Measurements from ENCODE around the gene SGPP2. TPM values are rescaled to one million over a fixed set of nuclear protein-coding genes. Genes with fewer than 3 reads are reported as not detected.
"Not testable (repeated sequence)": the region's sequence is repeated elsewhere in the genome, so short reads cannot be mapped to it uniquely, and the experiment has no call there.

SGPP2 gene
- total and polyA plus RNA-seq, 7 donors, result 0.06 to 0.29 (median 0.10) TPM; not detected in 2

- intact Hi-C loops (cut with DNase I), result no loop called here
- WGBS, 3 donors, result 37 to 50% (median 46%) methylated on average over 3 of the region's 3 CpGs
Measured at GRCh38 chr2:222431869-222432268, 7.5 kb downstream of the SGPP2 start.

DNA sequence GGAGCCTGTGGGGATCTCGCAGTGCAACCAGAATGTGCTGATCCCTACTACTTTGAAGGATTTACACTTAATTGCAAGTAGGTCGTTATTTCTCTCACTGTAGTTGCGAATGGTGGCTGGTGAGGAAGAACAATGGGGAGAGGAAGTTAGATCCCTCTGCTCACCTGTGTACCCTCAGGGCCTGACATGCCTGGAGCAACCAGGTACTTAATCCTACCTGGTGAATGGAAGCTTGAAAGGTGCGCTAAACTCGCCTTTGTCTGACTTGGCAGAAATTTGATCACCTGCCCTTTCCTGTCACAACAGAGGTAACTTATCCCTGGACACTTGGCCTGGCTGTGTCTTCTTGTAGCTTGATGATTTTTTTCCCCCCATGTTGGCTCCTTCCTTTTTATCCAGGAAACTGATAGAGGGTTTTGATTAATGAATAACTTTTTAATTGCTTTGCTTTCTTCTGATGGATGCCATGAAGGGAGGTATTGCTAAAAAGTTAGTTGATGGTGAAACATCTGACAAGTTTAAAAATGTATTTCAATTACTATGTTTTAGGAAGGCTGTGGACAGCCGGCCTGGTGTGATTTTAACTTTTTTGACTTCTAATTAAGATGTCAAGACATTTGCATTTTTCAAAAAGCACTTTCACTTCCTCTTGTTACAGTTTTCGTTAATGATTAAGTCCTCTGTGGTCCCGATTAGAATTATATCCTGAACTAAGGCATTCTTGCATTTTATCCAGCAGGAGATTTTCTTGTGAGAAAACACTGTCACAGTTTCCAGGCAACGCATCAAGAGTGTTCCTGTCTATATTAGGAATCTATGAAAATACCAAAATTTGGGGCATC lies 9.2 kb downstream of the SGPP2 start:
- WGBS, 3 donors, result 65 to 73% (median 69%) methylated on average over 9 of the region's 9 CpGs
- no peak for ATAC-seq
- intact Hi-C loops (cut with DNase I), result no loop called here
- H3K36me3 ChIP-seq (ENCODE audit: insufficient read depth in 1 of 2, low read depth in 1 of 2), result no peaks in the 10 kb centered on the region
- TF ChIP-seq, protein P1, sequence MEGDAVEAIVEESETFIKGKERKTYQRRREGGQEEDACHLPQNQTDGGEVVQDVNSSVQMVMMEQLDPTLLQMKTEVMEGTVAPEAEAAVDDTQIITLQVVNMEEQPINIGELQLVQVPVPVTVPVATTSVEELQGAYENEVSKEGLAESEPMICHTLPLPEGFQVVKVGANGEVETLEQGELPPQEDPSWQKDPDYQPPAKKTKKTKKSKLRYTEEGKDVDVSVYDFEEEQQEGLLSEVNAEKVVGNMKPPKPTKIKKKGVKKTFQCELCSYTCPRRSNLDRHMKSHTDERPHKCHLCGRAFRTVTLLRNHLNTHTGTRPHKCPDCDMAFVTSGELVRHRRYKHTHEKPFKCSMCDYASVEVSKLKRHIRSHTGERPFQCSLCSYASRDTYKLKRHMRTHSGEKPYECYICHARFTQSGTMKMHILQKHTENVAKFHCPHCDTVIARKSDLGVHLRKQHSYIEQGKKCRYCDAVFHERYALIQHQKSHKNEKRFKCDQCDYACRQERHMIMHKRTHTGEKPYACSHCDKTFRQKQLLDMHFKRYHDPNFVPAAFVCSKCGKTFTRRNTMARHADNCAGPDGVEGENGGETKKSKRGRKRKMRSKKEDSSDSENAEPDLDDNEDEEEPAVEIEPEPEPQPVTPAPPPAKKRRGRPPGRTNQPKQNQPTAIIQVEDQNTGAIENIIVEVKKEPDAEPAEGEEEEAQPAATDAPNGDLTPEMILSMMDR (IDR thresholded peaks at IDR 0.05), result no peak
- no peaks in the 10 kb centered on the region for H3K4me1 ChIP-seq
- no peak overlapping the region for H3K4me3 ChIP-seq
- H3K9me3 ChIP-seq, result no peaks in the 10 kb centered on the region
- peaks cover 0 to 2% (median 0%) of the 10 kb centered on the region in 3 donors for H3K27me3 ChIP-seq (ENCODE audit: insufficient read depth in 3 of 3, low read length in 2 of 3)
- DNase-seq, result no peak
- no peak overlapping the region for H3K27ac ChIP-seq

More at GRCh38 chr2:222431869-222432268, 7.5 kb downstream of the SGPP2 start:
- ATAC-seq, result no peak
- H3K9me3 ChIP-seq, result no peaks in the 10 kb centered on the region
- H3K4me3 ChIP-seq, result no peak overlapping the region
- H3K4me1 ChIP-seq, result no peaks in the 10 kb centered on the region
- DNase-seq, result no peak
- no peak overlapping the region for H3K27ac ChIP-seq
- TF ChIP-seq, protein P1 (IDR thresholded peaks at IDR 0.05), result no peak
- H3K27me3 ChIP-seq (ENCODE audit: insufficient read depth in 3 of 3, low read length in 2 of 3), result peaks cover 0 to 2% (median 0%) of the 10 kb centered on the region in 3 donors
- H3K36me3 ChIP-seq (ENCODE audit: insufficient read depth in 1 of 2, low read depth in 1 of 2), result no peaks in the 10 kb centered on the region

- no peaks in the 10 kb centered on the region for H3K9me3 ChIP-seq
- no peaks in the 10 kb centered on the region for H3K4me1 ChIP-seq
- 88 to 98% (median 91%) methylated on average over 4 of the region's 4 CpGs for WGBS, 3 donors
- no peak overlapping the region for H3K4me3 ChIP-seq
- DNase-seq (no peak), ATAC-seq (no peak)
- intact Hi-C loops (cut with DNase I), result no loop called here
- no peak overlapping the region for H3K27ac ChIP-seq
- TF ChIP-seq, protein P1 (IDR thresholded peaks at IDR 0.05), result no peak
- peaks cover 0 to 2% (median 0%) of the 10 kb centered on the region in 3 donors for H3K27me3 ChIP-seq (ENCODE audit: insufficient read depth in 3 of 3, low read length in 2 of 3)
- H3K36me3 ChIP-seq (ENCODE audit: insufficient read depth in 1 of 2, low read depth in 1 of 2), result no peaks in the 10 kb centered on the region
Measured at GRCh38 chr2:222434204-222434603, 9.9 kb downstream of the SGPP2 start.

GRCh38 chr2:222435400-222436039 lies 11.2 kb downstream of the SGPP2 start:
- 91 to 94% (median 93%) methylated on average over 6 of the region's 6 CpGs for WGBS, 3 donors

GRCh38 chr2:222436040-222436413 lies 11.7 kb downstream of the SGPP2 start:
- DNase-seq (no peak), ATAC-seq (no peak)
- WGBS, 3 donors, result 71 to 74% (median 73%) methylated on average over 2 of the region's 2 CpGs
- H3K27ac ChIP-seq, result no peak overlapping the region
- no peaks in the 10 kb centered on the region for H3K27me3 ChIP-seq (ENCODE audit: insufficient read depth in 3 of 3, low read length in 2 of 3)
- H3K36me3 ChIP-seq (ENCODE audit: insufficient read depth in 1 of 2, low read depth in 1 of 2), result no peaks in the 10 kb centered on the region
- intact Hi-C loops (cut with DNase I), result no loop called here
- no peak overlapping the region for H3K4me3 ChIP-seq
- no peaks in the 10 kb centered on the region for H3K9me3 ChIP-seq
- no peaks in the 10 kb centered on the region for H3K4me1 ChIP-seq
- TF ChIP-seq, protein P1 (IDR thresholded peaks at IDR 0.05), result no peak

More at GRCh38 chr2:222435400-222436039, 11.2 kb downstream of the SGPP2 start:
- H3K27me3 ChIP-seq (ENCODE audit: insufficient read depth in 3 of 3, low read length in 2 of 3); H3K4me3 ChIP-seq; H3K27ac ChIP-seq; intact Hi-C loops (cut with DNase I); DNase-seq; H3K4me1 ChIP-seq; ATAC-seq; H3K9me3 ChIP-seq; H3K36me3 ChIP-seq (ENCODE audit: insufficient read depth in 1 of 2, low read depth in 1 of 2): not testable (repeated sequence)

Measured in psoas muscle (tissue), 8 donors.